Uterus (tissue), 2 donors: ENCODE results near the gene GALNT4.

ENCODE experiments used
- POLR2A ChIP-seq, 2 donors: fragments of 450-650 bp; IDR thresholded peaks; one replicate each; pipeline ENCODE4 v1.6.1; 2016; ENCODE audit warnings: antibody characterized with exemption in 2 of 2, mild to moderate bottlenecking in 1 of 2, moderate library complexity in 1 of 2
- TF ChIP-seq, protein P1 (sequence below), 4 experiments: fragments of 200-600 bp in 2 of 4; fragments of 450-650 bp in 2 of 4; sonication (generic) in 2 of 4; IDR thresholded peaks; one replicate each; pipeline ENCODE4 v1.5.1; 2016 to 2019; ENCODE audit warnings: antibody characterized with exemption in 4 of 4, mild to moderate bottlenecking in 2 of 4, moderate library complexity in 1 of 4

GRCh38 chr12:89474615-89475014 lies 50.0 kb downstream of the GALNT4 start:
- TF ChIP-seq, protein P1, sequence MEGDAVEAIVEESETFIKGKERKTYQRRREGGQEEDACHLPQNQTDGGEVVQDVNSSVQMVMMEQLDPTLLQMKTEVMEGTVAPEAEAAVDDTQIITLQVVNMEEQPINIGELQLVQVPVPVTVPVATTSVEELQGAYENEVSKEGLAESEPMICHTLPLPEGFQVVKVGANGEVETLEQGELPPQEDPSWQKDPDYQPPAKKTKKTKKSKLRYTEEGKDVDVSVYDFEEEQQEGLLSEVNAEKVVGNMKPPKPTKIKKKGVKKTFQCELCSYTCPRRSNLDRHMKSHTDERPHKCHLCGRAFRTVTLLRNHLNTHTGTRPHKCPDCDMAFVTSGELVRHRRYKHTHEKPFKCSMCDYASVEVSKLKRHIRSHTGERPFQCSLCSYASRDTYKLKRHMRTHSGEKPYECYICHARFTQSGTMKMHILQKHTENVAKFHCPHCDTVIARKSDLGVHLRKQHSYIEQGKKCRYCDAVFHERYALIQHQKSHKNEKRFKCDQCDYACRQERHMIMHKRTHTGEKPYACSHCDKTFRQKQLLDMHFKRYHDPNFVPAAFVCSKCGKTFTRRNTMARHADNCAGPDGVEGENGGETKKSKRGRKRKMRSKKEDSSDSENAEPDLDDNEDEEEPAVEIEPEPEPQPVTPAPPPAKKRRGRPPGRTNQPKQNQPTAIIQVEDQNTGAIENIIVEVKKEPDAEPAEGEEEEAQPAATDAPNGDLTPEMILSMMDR (IDR thresholded peaks at IDR 0.05) = no peak
- no peak for TF ChIP-seq POLR2A (IDR thresholded peaks at IDR 0.05)
